Stimulated activated CD4-positive, alpha-beta T cell treated with anti-CD3 and anti-CD28 coated beads, Interleukin-2, amount 100 ng/mL, for 48 hours (primary cell): ENCODE results near the gene SERPINB6.
"Not testable (repeated sequence)": the region's sequence is repeated elsewhere in the genome, so short reads cannot be mapped to it uniquely, and the experiment has no call there.

ENCODE experiments used
- DNase-seq, 2 donors: peaks; one replicate each; pipeline ENCODE4 v3.0.0-alpha.2; 2020

The SERPINB6 gene

GRCh38 chr6:2932911-2933310 is 38.5 kb downstream of the SERPINB6 start:
- DNase-seq: not testable (repeated sequence)

GRCh38 chr6:2931970-2932748 is 39.2 kb downstream of the SERPINB6 start:
- DNase-seq: peak; percentile 85 to 86

- DNase-seq: no peak
Observed at GRCh38 chr6:2931055-2931454, 40.3 kb downstream of the SERPINB6 start.

GRCh38 chr6:2927931-2928330 is 43.4 kb downstream of the SERPINB6 start:
- not testable (repeated sequence) for DNase-seq

GRCh38 chr6:2925842-2926747 is 45.3 kb downstream of the SERPINB6 start:
- DNase-seq: not testable (repeated sequence)

GRCh38 chr6:2921520-2922115 is 49.7 kb downstream of the SERPINB6 start:
- no peak for DNase-seq

GRCh38 chr6:2920671-2921112 is 50.7 kb downstream of the SERPINB6 start:
- DNase-seq: no peak

- no peak for DNase-seq
Observed at GRCh38 chr6:2919886-2920285, 51.5 kb downstream of the SERPINB6 start.

GRCh38 chr6:2919401-2919800 is 52.0 kb downstream of the SERPINB6 start:
- DNase-seq: no peak

GRCh38 chr6:2918936-2919335 is 52.4 kb downstream of the SERPINB6 start:
- no peak for DNase-seq

- no peak for DNase-seq
Observed at GRCh38 chr6:2917801-2918445, 53.4 kb downstream of the SERPINB6 start.

GRCh38 chr6:2917065-2917464 is 54.3 kb downstream of the SERPINB6 start:
- no peak for DNase-seq

- DNase-seq: no peak
Observed at GRCh38 chr6:2916158-2916925, 55.0 kb downstream of the SERPINB6 start.

GRCh38 chr6:2915150-2915549 is 56.2 kb downstream of the SERPINB6 start:
- no peak for DNase-seq

- no peak for DNase-seq
Observed at GRCh38 chr6:2914318-2914660, 57.1 kb downstream of the SERPINB6 start.

GRCh38 chr6:2913621-2914317 is 57.6 kb downstream of the SERPINB6 start:
- no peak for DNase-seq

GRCh38 chr6:2911171-2911570 is 60.2 kb downstream of the SERPINB6 start:
- DNase-seq: no peak

- no peak for DNase-seq
Observed at GRCh38 chr6:2909718-2910117, 61.6 kb downstream of the SERPINB6 start.

- not testable (repeated sequence) for DNase-seq
Observed at GRCh38 chr6:2909051-2909606, 62.2 kb downstream of the SERPINB6 start.

- not testable (repeated sequence) for DNase-seq
Observed at GRCh38 chr6:2908516-2908915, 62.9 kb downstream of the SERPINB6 start.
